T-cell (primary cell): Measurements from ENCODE around the gene ODAD2. TPM values are rescaled to one million over a fixed set of nuclear protein-coding genes. Genes with fewer than 3 reads are reported as not detected.

Experiments
- ATAC-seq, 4 experiments: fragments of 200-7000 bp in 3 of 4; fragments of 150-1000 bp in 1 of 4; cut with Tn5 transposase; replicated peaks in 1 of 4; 1 replicate in 3 of 4; 2 replicates in 1 of 4; pipeline ENCODE4 v1.10.0; 2021; ENCODE audit warnings: moderate library complexity in 3 of 4, mild to moderate bottlenecking in 2 of 4, moderate number of reproducible peaks in 1 of 4
- CTCF ChIA-PET, 2 donors: fragments of 300-600 bp; sonication (Branson Sonifier 250); formaldehyde crosslinking; loops; one replicate each; lab custom pipeline; 2022; ENCODE audit warnings: antibody characterized with exemption in 2 of 2; lab: Charles Lee
- POLR2A ChIA-PET, 2 donors: fragments of 300-600 bp; sonication (Branson Sonifier 250); formaldehyde crosslinking; loops; one replicate each; lab custom pipeline; 2022; ENCODE audit warnings: antibody characterized with exemption in 2 of 2; lab: Charles Lee
- DNase-seq, 35 experiments: peaks; one replicate each; pipeline versions ENCODE4 v3.0.0 to v3.0.0-alpha.2; 2013 to 2023
- H3K27ac ChIP-seq: one replicate; pipeline ENCODE4 v1.5.1; 2013; ENCODE audit warnings: low read length
- H3K27me3 ChIP-seq, 2 experiments: replicated peaks in 1 of 2; 1 replicate in 1 of 2; 2 replicates in 1 of 2; pipeline versions ENCODE4 v1.6.1 to v1.7.0; 2013; ENCODE audit warnings: low read length in 1 of 2, mixed read lengths in 1 of 2; ENCODE audit not compliant: control insufficient read depth in 2 of 2, insufficient read depth in 2 of 2; ENCODE audit errors: extremely low read depth in 1 of 2
- H3K36me3 ChIP-seq, 2 donors: 1 replicate in 1 of 2; 2 replicates in 1 of 2; pipeline versions ENCODE4 v1.6.1 to v1.7.0; 2013; ENCODE audit warnings: low read length in 1 of 2; ENCODE audit not compliant: control insufficient read depth in 2 of 2, insufficient read depth in 1 of 2; ENCODE audit errors: extremely low read depth in 1 of 2
- H3K4me1 ChIP-seq, 2 experiments: 1 replicate in 1 of 2; 2 replicates in 1 of 2; pipeline versions ENCODE4 v1.6.1 to v1.7.0; 2013; ENCODE audit warnings: low read length in 2 of 2, mixed read lengths in 1 of 2; ENCODE audit not compliant: insufficient read depth in 2 of 2, control insufficient read depth in 1 of 2; ENCODE audit errors: extremely low read depth in 1 of 2
- H3K4me3 ChIP-seq, 2 donors: 1 replicate in 1 of 2; 2 replicates in 1 of 2; pipeline versions ENCODE4 v1.5.1 to v1.7.0; 2013; ENCODE audit warnings: mild to moderate bottlenecking in 2 of 2, low read length in 1 of 2, moderate library complexity in 1 of 2; ENCODE audit not compliant: control insufficient read depth in 1 of 2; ENCODE audit errors: extremely low read depth in 1 of 2
- H3K9me3 ChIP-seq: 2 replicates; pipeline ENCODE4 v1.7.0; 2013
- H3K27ac Mint-ChIP-seq, 2 donors: one replicate each; pipeline ENCODE4 v1.8.0; 2020 to 2021; ENCODE audit warnings: mild to moderate bottlenecking in 2 of 2, mixed read lengths in 2 of 2
- H3K27me3 Mint-ChIP-seq, 2 donors: one replicate each; pipeline ENCODE4 v1.8.0; 2021 to 2022; ENCODE audit warnings: mixed read lengths in 2 of 2
- H3K36me3 Mint-ChIP-seq: one replicate; pipeline ENCODE4 v1.8.0; 2021; ENCODE audit warnings: mixed read lengths
- H3K4me1 Mint-ChIP-seq, 3 donors: one replicate each; pipeline ENCODE4 v1.8.0; 2020 to 2022; ENCODE audit warnings: mixed read lengths in 3 of 3, mild to moderate bottlenecking in 1 of 3
- H3K4me3 Mint-ChIP-seq, 3 donors: one replicate each; pipeline ENCODE4 v1.8.0; 2020 to 2022; ENCODE audit warnings: mild to moderate bottlenecking in 3 of 3, mixed read lengths in 3 of 3, moderate library complexity in 3 of 3
- H3K9me3 Mint-ChIP-seq, 3 donors: one replicate each; pipeline ENCODE4 v1.8.0; 2020 to 2022; ENCODE audit warnings: mixed read lengths in 3 of 3
- WGBS: methylation state at CpG from one replicate; pipeline ENCODE4 v1.1.5; 2013; ENCODE audit warnings: missing lambda C conversion rate; ENCODE audit not compliant: insufficient coverage; 5-methylcytosine and 5-hydroxymethylcytosine counted together
- total RNA-seq, 35 experiments: library from RNA in 6 of 35; stranded (reverse) in 6 of 35; fragments of 120-200 nt in 1 of 35; gene quantifications; one replicate each; pipeline versions ENCODE4 v1.2.1 to v1.2.4 and lab custom pipeline; 2013 to 2026

Gene ODAD2
- total RNA-seq, 5 donors from 2014 or later (not counting 1 experiment from before 2014, with no cell fraction given) = 0.20 to 0.33 TPM; not detected in 3

- Mint-ChIP-seq H3K4me3 (no peak overlapping the region), H3K4me1 (no peaks in the 10 kb centered on the region), H3K9me3 (peaks cover 0 to 6% (median 0%) of the 10 kb centered on the region in 3 donors), H3K27me3 (peaks cover 8 to 22% of the 10 kb centered on the region in 2 donors), H3K36me3 (no peaks in the 10 kb centered on the region), H3K27ac (no peak overlapping the region)
- DNase-seq (no peak), ATAC-seq (no peak)
- Histone ChIP-seq H3K27ac (no peak overlapping the region), H3K36me3 (no peaks in the 10 kb centered on the region), H3K4me3 (no peak overlapping the region), H3K9me3 (no peaks in the 10 kb centered on the region), H3K4me1 (no peaks in the 10 kb centered on the region), H3K27me3 (no peaks in the 10 kb centered on the region)
- WGBS = no CpG with 5 or more reads among the region's 1 CpG
- ChIA-PET CTCF (no interaction called here), POLR2A (no interaction called here)
These were observed 154.7 kb downstream of the ODAD2 start for GRCh38 chr10:27844223-27844622.

DNA sequence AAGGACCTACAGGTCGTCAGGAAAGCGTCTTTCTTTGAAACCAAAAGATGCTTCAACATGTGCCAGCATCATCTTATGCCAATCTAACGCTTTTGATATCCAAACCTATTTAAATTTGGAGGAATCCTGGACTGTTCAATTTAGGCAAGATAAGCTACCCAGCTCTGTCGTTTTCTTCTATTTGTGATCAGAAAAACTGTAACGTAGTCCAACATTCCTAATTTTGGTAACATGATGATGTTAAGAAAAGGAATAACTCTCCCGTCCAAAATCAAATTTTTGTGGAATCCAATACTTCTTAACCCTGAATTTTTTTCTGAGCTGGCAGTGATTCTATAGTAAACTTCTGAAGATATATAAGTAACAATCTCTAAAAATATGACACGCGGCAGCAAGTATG is 160.0 kb downstream of the ODAD2 start:
- Mint-ChIP-seq H3K36me3 (no peaks in the 10 kb centered on the region), H3K4me1 (no peaks in the 10 kb centered on the region), H3K4me3 (no peak overlapping the region), H3K27me3 (peaks cover 4 to 6% of the 10 kb centered on the region in 2 donors), H3K9me3 (no peaks in the 10 kb centered on the region), H3K27ac (no peak overlapping the region)
- CTCF ChIA-PET = no interaction called here
- Histone ChIP-seq H3K9me3 (no peaks in the 10 kb centered on the region), H3K27ac (no peak overlapping the region), H3K4me3 (no peak overlapping the region), H3K36me3 (no peaks in the 10 kb centered on the region), H3K27me3 (peaks cover 0 to 2% of the 10 kb centered on the region in 2 experiments), H3K4me1 (no peaks in the 10 kb centered on the region)
- no peak for ATAC-seq
- DNase-seq = no peak
- POLR2A ChIA-PET = interaction anchor here in 1 of 2 donors (0.6 kb wide), 1 partner anchor 176 kb away, joined by 4 read pairs; no protein-coding TSS in a partner anchor
- WGBS = no CpG with 5 or more reads among the region's 8 CpGs

- no peaks in the 10 kb centered on the region for H3K4me1 ChIP-seq
- ATAC-seq (no peak), DNase-seq (no peak)
- Mint-ChIP-seq H3K36me3 (no peaks in the 10 kb centered on the region), H3K4me3 (no peak overlapping the region), H3K27ac (no peak overlapping the region), H3K27me3 (peaks cover 4 to 5% of the 10 kb centered on the region in 2 donors), H3K9me3 (no peaks in the 10 kb centered on the region), H3K4me1 (no peaks in the 10 kb centered on the region)
- ChIA-PET CTCF (no interaction called here), POLR2A (interaction anchor here (0.6 to 0.7 kb wide), 2 partner anchors 31 to 177 kb away, joined by 3 to 4 read pairs; no protein-coding TSS in a partner anchor)
- no CpG with 5 or more reads among the region's 4 CpGs for WGBS
- H3K36me3 ChIP-seq = no peaks in the 10 kb centered on the region
- no peak overlapping the region for H3K27ac ChIP-seq
- H3K4me3 ChIP-seq = no peak overlapping the region
- H3K9me3 ChIP-seq = no peaks in the 10 kb centered on the region
- H3K27me3 ChIP-seq = peaks cover 0 to 2% of the 10 kb centered on the region in 2 experiments
These were observed 160.5 kb downstream of the ODAD2 start for GRCh38 chr10:27838361-27838760.

DNA sequence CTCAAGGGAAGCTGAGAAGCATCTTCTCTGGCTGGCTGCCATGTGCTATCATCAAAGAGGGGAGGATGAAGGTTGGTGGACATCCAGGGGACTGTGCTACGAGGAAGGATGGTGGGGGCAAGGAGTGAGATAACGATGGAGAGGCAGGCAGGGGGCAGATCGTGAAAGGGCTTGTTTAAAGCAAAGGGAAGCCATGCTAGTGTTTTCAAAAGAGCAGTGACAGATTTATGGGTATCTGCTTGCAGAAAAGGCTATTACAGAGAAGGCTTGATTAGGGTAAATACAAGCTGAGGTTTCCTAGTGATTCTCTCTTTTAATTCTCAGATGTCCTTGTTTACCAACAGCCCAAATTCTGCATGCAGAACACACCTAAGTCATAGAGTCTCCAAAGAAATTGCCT is 164.4 kb downstream of the ODAD2 start:
- Mint-ChIP-seq H3K27ac (no peak overlapping the region), H3K4me1 (no peaks in the 10 kb centered on the region), H3K27me3 (peaks cover 5% of the 10 kb centered on the region in 2 donors), H3K4me3 (no peak overlapping the region), H3K9me3 (no peaks in the 10 kb centered on the region), H3K36me3 (no peaks in the 10 kb centered on the region)
- Histone ChIP-seq H3K27ac (no peak overlapping the region), H3K4me3 (no peak overlapping the region), H3K9me3 (no peaks in the 10 kb centered on the region), H3K4me1 (no peaks in the 10 kb centered on the region), H3K27me3 (peaks cover 0 to 2% of the 10 kb centered on the region in 2 experiments), H3K36me3 (no peaks in the 10 kb centered on the region)
- CTCF ChIA-PET = interaction anchor here in 1 of 2 donors (0.6 kb wide), 1 partner anchor 57 kb away, joined by 3 read pairs; no protein-coding TSS in a partner anchor
- no peak for ATAC-seq
- WGBS = 77% methylated on average over 3 of the region's 3 CpGs
- DNase-seq = no peak
- POLR2A ChIA-PET = no interaction called here

DNA sequence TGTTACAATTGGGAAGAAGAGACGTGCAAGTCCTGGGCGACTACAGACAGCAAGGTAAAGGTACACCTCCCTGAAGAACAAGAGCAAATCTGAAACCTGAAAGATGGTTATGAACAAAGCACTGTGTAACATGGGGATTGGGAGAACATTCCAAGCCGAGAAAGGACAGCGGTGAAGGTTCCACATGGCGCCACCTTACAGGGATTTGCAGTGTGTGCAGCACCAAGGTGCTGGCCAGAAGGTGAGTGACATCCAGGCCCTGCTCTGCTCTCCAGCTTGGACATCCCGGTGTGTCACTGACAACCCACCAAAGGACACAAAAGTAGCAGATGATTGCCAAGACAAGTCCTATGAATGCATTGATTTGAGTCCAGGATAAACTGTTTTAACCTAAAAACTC is 165.1 kb downstream of the ODAD2 start:
- peaks cover 0 to 2% of the 10 kb centered on the region in 2 experiments for H3K27me3 ChIP-seq
- ChIA-PET CTCF (no interaction called here), POLR2A (no interaction called here)
- H3K4me3 ChIP-seq = no peak overlapping the region
- H3K4me1 ChIP-seq = no peaks in the 10 kb centered on the region
- ATAC-seq = no peak
- Mint-ChIP-seq H3K9me3 (no peaks in the 10 kb centered on the region), H3K4me1 (no peaks in the 10 kb centered on the region), H3K36me3 (no peaks in the 10 kb centered on the region), H3K4me3 (no peak overlapping the region), H3K27me3 (peaks cover 5% of the 10 kb centered on the region in 2 donors), H3K27ac (no peak overlapping the region)
- no peaks in the 10 kb centered on the region for H3K36me3 ChIP-seq
- no peaks in the 10 kb centered on the region for H3K9me3 ChIP-seq
- no peak overlapping the region for H3K27ac ChIP-seq
- no peak for DNase-seq
- WGBS = 73% methylated on average over 5 of the region's 6 CpGs

DNA sequence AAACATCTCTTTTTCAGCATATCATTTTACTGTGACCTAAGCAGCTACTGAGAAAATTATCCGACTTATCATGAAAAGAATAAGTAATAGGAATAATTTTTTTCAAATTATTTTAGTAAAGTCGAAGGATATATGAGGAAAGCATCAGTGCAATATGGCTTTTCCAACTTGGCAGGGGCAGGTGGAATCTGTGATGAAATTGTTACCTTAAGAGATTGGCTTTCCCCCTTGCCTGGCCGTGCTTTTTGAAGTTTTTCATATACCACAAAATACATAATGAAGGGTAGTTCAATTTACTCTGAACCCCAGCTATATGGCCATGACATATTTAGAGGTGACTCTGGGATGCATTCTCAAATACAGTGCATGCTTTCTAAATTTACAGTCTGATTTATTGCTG is 166.1 kb downstream of the ODAD2 start:
- Histone ChIP-seq H3K4me3 (no peak overlapping the region), H3K4me1 (no peaks in the 10 kb centered on the region), H3K9me3 (no peaks in the 10 kb centered on the region), H3K27ac (no peak overlapping the region), H3K36me3 (no peaks in the 10 kb centered on the region), H3K27me3 (peaks cover 0 to 2% of the 10 kb centered on the region in 2 experiments)
- H3K27me3 Mint-ChIP-seq = peaks cover 5% of the 10 kb centered on the region in 2 donors
- no peaks in the 10 kb centered on the region for H3K36me3 Mint-ChIP-seq
- ATAC-seq (no peak), DNase-seq (no peak)
- H3K4me1 Mint-ChIP-seq = no peaks in the 10 kb centered on the region
- POLR2A ChIA-PET = no interaction called here
- H3K9me3 Mint-ChIP-seq = no peaks in the 10 kb centered on the region
- H3K4me3 Mint-ChIP-seq = no peak overlapping the region
- no peak overlapping the region for H3K27ac Mint-ChIP-seq
- WGBS = no CpG with 5 or more reads among the region's 3 CpGs
- CTCF ChIA-PET = interaction anchor here in 1 of 2 donors (0.5 kb wide), 1 partner anchor 431 kb away, joined by 3 read pairs; no protein-coding TSS in a partner anchor
